Sigmoid colon (tissue), 4 donors: ENCODE results near the gene SPTBN5.

Source experiments
- EP300 ChIP-seq, 4 donors: sonication (generic); formaldehyde crosslinking; IDR thresholded peaks; one replicate each; pipeline ENCODE4 v1.6.1; 2017; ENCODE audit warnings: antibody characterized with exemption in 4 of 4
- POLR2A ChIP-seq, 2 donors: fragments of 450-650 bp; IDR thresholded peaks; one replicate each; pipeline ENCODE4 v1.6.1; 2016; ENCODE audit warnings: antibody characterized with exemption in 2 of 2, mild to moderate bottlenecking in 2 of 2, moderate library complexity in 2 of 2
- TF ChIP-seq, protein P1 (sequence below), 4 experiments: fragments of 450-650 bp in 3 of 4; fragments of 200-600 bp in 1 of 4; IDR thresholded peaks; one replicate each; pipeline ENCODE4 v1.5.1; 2016 to 2019; ENCODE audit warnings: antibody characterized with exemption in 4 of 4, mild to moderate bottlenecking in 3 of 4, moderate library complexity in 2 of 4

DNA sequence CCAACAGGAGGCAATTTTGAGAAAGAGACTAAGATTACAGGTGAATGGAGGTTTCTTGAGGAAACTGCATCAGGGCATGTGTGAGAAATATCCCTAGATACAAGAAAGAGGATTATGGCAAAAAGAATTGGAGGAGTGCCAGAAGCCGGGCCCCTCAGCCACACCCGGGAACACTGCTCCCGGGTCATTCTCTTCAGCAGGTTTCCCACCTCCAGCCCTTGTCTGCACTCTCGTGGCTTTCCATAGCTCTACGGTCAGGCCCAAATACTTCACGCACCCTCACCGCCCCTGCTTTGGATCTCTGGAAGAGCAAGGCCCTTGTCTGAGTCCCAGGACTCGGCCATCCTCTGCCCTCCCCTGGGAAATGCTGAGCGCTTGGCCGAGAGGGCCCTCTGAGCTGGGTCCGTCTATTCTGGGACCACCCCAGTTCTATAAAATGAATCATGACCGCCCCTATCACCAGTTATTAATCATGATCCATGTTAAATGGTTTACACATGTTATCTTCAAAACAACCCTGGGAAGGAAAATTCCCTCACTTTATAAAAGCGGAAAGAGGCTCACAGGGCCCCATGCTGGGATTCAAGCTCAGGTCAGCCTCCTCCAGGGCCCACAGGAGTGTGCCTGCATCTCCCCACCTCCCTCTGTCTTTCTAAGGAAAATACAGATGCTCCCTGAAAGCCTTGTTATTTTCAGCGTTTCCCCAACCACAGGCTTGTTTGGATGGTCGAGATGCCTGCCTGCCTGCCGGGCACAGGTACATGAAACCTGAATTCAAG lies 38.8 kb upstream of the SPTBN5 start:
- no peak for TF ChIP-seq EP300 (IDR thresholded peaks at IDR 0.05)
- TF ChIP-seq, protein P1, sequence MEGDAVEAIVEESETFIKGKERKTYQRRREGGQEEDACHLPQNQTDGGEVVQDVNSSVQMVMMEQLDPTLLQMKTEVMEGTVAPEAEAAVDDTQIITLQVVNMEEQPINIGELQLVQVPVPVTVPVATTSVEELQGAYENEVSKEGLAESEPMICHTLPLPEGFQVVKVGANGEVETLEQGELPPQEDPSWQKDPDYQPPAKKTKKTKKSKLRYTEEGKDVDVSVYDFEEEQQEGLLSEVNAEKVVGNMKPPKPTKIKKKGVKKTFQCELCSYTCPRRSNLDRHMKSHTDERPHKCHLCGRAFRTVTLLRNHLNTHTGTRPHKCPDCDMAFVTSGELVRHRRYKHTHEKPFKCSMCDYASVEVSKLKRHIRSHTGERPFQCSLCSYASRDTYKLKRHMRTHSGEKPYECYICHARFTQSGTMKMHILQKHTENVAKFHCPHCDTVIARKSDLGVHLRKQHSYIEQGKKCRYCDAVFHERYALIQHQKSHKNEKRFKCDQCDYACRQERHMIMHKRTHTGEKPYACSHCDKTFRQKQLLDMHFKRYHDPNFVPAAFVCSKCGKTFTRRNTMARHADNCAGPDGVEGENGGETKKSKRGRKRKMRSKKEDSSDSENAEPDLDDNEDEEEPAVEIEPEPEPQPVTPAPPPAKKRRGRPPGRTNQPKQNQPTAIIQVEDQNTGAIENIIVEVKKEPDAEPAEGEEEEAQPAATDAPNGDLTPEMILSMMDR (IDR thresholded peaks at IDR 0.05), result no peak
- TF ChIP-seq POLR2A (IDR thresholded peaks at IDR 0.05), result no peak
